Liver (tissue), 9 donors: ENCODE measurements around the gene CAPN1. TPM values are rescaled to one million over a fixed set of nuclear protein-coding genes. Genes with fewer than 3 reads are reported as not detected.

ENCODE experiments used
- DNase-seq: peaks from one replicate; pipeline ENCODE4 v3.0.0-alpha.2; 2017; ENCODE audit warnings: low spot score
- H3K27ac ChIP-seq, 2 donors: one replicate each; pipeline ENCODE4 v1.7.0; 2013; ENCODE audit warnings: inconsistent platforms in 2 of 2, low read length in 2 of 2, control low read depth in 1 of 2, low read depth in 1 of 2, mild to moderate bottlenecking in 1 of 2
- H3K27me3 ChIP-seq, 4 donors: one replicate each; pipeline versions ENCODE4 v1.6.1 to v1.7.0; 2013; ENCODE audit warnings: low read length in 3 of 4, inconsistent platforms in 1 of 4, mild to moderate bottlenecking in 1 of 4, moderate library complexity in 1 of 4; ENCODE audit not compliant: control insufficient read depth in 4 of 4, insufficient read depth in 4 of 4
- H3K36me3 ChIP-seq, 4 donors: one replicate each; pipeline versions ENCODE4 v1.6.1 to v1.7.0; 2013; ENCODE audit warnings: low read length in 3 of 4, mild to moderate bottlenecking in 3 of 4, low read depth in 1 of 4, moderate library complexity in 1 of 4; ENCODE audit not compliant: control insufficient read depth in 4 of 4, insufficient read depth in 3 of 4
- H3K4me1 ChIP-seq, 4 donors: one replicate each; pipeline versions ENCODE4 v1.6.1 to v1.7.0; 2013; ENCODE audit warnings: low read length in 3 of 4, mild to moderate bottlenecking in 3 of 4, moderate library complexity in 1 of 4; ENCODE audit not compliant: control insufficient read depth in 4 of 4, insufficient read depth in 4 of 4
- H3K4me3 ChIP-seq, 3 donors: one replicate each; pipeline versions ENCODE4 v1.6.1 to v1.7.0; 2013; ENCODE audit warnings: low read length in 3 of 3, control low read depth in 1 of 3, low read depth in 1 of 3, mild to moderate bottlenecking in 1 of 3
- H3K9ac ChIP-seq, 2 donors: one replicate each; pipeline ENCODE4 v1.7.0; 2013; ENCODE audit warnings: low read length in 2 of 2, mild to moderate bottlenecking in 2 of 2, moderate library complexity in 2 of 2, control low read depth in 1 of 2, low read depth in 1 of 2
- H3K9me3 ChIP-seq, 4 donors: one replicate each; pipeline versions ENCODE4 v1.6.1 to v1.7.0; 2013; ENCODE audit warnings: low read length in 3 of 4; ENCODE audit not compliant: control insufficient read depth in 4 of 4
- EGR1 ChIP-seq, 2 donors: IDR thresholded peaks; 2 replicates each; pipeline ENCODE4 v1.6.1; 2016 to 2018; ENCODE audit warnings: antibody characterized with exemption in 2 of 2, low read depth in 2 of 2
- FOXA1 ChIP-seq: IDR thresholded peaks from 2 replicates; pipeline ENCODE4 v1.6.1; 2016; ENCODE audit warnings: antibody characterized with exemption
- FOXA2 ChIP-seq: IDR thresholded peaks from 2 replicates; pipeline ENCODE4 v1.6.1; 2016; ENCODE audit warnings: antibody characterized with exemption
- GABPA ChIP-seq, 2 donors: IDR thresholded peaks in 1 of 2; conservative IDR thresholded peaks in 1 of 2; 2 replicates each; pipeline ENCODE4 v1.6.1; 2016; ENCODE audit warnings: antibody characterized with exemption in 2 of 2, mild to moderate bottlenecking in 1 of 2, moderate library complexity in 1 of 2
- HNF4A ChIP-seq, 2 donors: conservative IDR thresholded peaks; 2 replicates each; pipeline ENCODE4 v1.6.1; 2016; ENCODE audit warnings: antibody characterized with exemption in 2 of 2, mild to moderate bottlenecking in 2 of 2
- HNF4G ChIP-seq: IDR thresholded peaks from 2 replicates; pipeline ENCODE4 v1.6.1; 2016; ENCODE audit warnings: antibody characterized with exemption
- JUND ChIP-seq, 2 donors: IDR thresholded peaks; 2 replicates each; pipeline ENCODE4 v1.6.1; 2016; ENCODE audit warnings: antibody characterized with exemption in 2 of 2
- MAX ChIP-seq: IDR thresholded peaks from 2 replicates; pipeline ENCODE4 v1.6.1; 2016; ENCODE audit warnings: antibody characterized with exemption
- NR2F2 ChIP-seq: IDR thresholded peaks from 2 replicates; pipeline ENCODE4 v1.6.1; 2016; ENCODE audit warnings: antibody characterized with exemption
- RAD21 ChIP-seq, 2 donors: IDR thresholded peaks; 2 replicates each; pipeline ENCODE4 v1.6.1; 2016; ENCODE audit warnings: antibody characterized with exemption in 2 of 2, mild to moderate bottlenecking in 2 of 2
- REST ChIP-seq: IDR thresholded peaks from 2 replicates; pipeline ENCODE4 v1.6.1; 2016; ENCODE audit warnings: antibody characterized with exemption, mild to moderate bottlenecking
- RXRA ChIP-seq, 2 donors: IDR thresholded peaks; 2 replicates each; pipeline ENCODE4 v1.6.1; 2017 to 2018; ENCODE audit warnings: antibody characterized with exemption in 2 of 2, mild to moderate bottlenecking in 1 of 2
- TAF1 ChIP-seq: conservative IDR thresholded peaks from 2 replicates; pipeline ENCODE4 v1.6.1; 2016; ENCODE audit warnings: antibody characterized with exemption, mild to moderate bottlenecking
- ZBTB33 ChIP-seq: IDR thresholded peaks from 2 replicates; pipeline ENCODE4 v1.6.1; 2016; ENCODE audit warnings: antibody characterized with exemption
- WGBS: extraction: QIAGEN DNeasy Blood & Tissue Kit; methylation state at CpG from one replicate; pipeline ENCODE4 v1.1.7; 2013; 5-methylcytosine and 5-hydroxymethylcytosine counted together
- polyA plus RNA-seq, 2 donors: library from polyadenylated mRNA; stranded (reverse) in 1 of 2; unstranded in 1 of 2; fragments of 200-250 nt in 1 of 2; fragments of >200 nt in 1 of 2; fragmentation: Nextera tagmentation in 1 of 2; extraction: Ambion mirVana in 1 of 2; gene quantifications; one replicate each; pipeline versions ENCODE4 v1.2.1 to v1.2.3, GENCODE V29; 2013 to 2015
- total RNA-seq, 2 donors: library from RNA; depleted of rRNA; stranded (reverse); fragments of >200 nt; gene quantifications; one replicate each; pipeline ENCODE4 v1.2.3, GENCODE V29; 2014
- donor health status: healthy.
- donor health status: healthy.
- donor health status: healthy.
- donor health status: healthy.
- donor health status: healthy.

Gene CAPN1
- total and polyA plus RNA-seq, 4 donors: 39.6 to 183 (median 65.1) TPM

GRCh38 chr11:65185171-65185570 is 3.4 kb downstream of the CAPN1 start:
- no peak for DNase-seq
- no peak overlapping the region for H3K9ac ChIP-seq
- no peak overlapping the region for H3K4me3 ChIP-seq
- H3K9me3 ChIP-seq: no peaks in the 10 kb centered on the region
- H3K27me3 ChIP-seq: no peaks in the 10 kb centered on the region
- peaks cover 13 to 41% (median 26%) of the 10 kb centered on the region in 4 donors for H3K36me3 ChIP-seq
- TF ChIP-seq ZBTB33 (no peak), REST (no peak), RAD21 (IDR thresholded peaks at IDR 0.05) (no peak), TAF1 (no peak), HNF4G (no peak), FOXA2 (no peak), FOXA1 (no peak), GABPA (IDR thresholded peaks at IDR 0.05 in 1 of 2, conservative IDR thresholded peaks at IDR 0.05 in 1 of 2) (no peak), NR2F2 (no peak), RXRA (IDR thresholded peaks at IDR 0.05) (no peak), MAX (no peak), JUND (IDR thresholded peaks at IDR 0.05) (no peak), HNF4A (conservative IDR thresholded peaks at IDR 0.05) (no peak), EGR1 (IDR thresholded peaks at IDR 0.05; ENCODE audit: low read depth in 2 of 2) (no peak)
- H3K4me1 ChIP-seq: peaks cover 6 to 20% (median 12%) of the 10 kb centered on the region in 4 donors
- 90% methylated on average over 2 of the region's 2 CpGs for WGBS
- no peak overlapping the region for H3K27ac ChIP-seq

- Histone ChIP-seq H3K9me3 (no peaks in the 10 kb centered on the region), H3K36me3 (peaks cover 16 to 44% (median 31%) of the 10 kb centered on the region in 4 donors), H3K4me3 (no peak overlapping the region), H3K4me1 (peaks cover 3 to 14% (median 9%) of the 10 kb centered on the region in 4 donors), H3K9ac (no peak overlapping the region), H3K27ac (no peak overlapping the region), H3K27me3 (no peaks in the 10 kb centered on the region)
- 87% methylated on average over 18 of the region's 18 CpGs for WGBS
- DNase-seq: no peak
- no peak for TF ChIP-seq RAD21 (IDR thresholded peaks at IDR 0.05)
- TF ChIP-seq ZBTB33: no peak
Observed at GRCh38 chr11:65185869-65186341, 4.2 kb downstream of the CAPN1 start.
